HEK293 (cell line): ENCODE data around the gene CTF1.

Experiments
- CTCF ChIA-PET: fragments of 350-600 bp; formaldehyde crosslinking; extraction: SDS; loops from one replicate; lab custom pipeline; 2021; ENCODE audit warnings: antibody characterized with exemption; lab: Yijun Ruan, JAX
- POLR2A ChIA-PET: fragments of 300-600 bp; formaldehyde crosslinking; extraction: SDS; loops from one replicate; lab custom pipeline; 2020; ENCODE audit warnings: antibody characterized with exemption, inconsistent platforms; lab: Yijun Ruan, JAX
- H3K27ac ChIP-seq: fragments of 200-500 bp; sonication (Bioruptor generic); 2 replicates; pipeline ENCODE4 v1.5.1; 2014; ENCODE audit warnings: low read depth, low read length, control low read depth, inconsistent platforms; ENCODE audit errors: extremely low read depth
- H3K36me3 ChIP-seq, 2 experiments: fragments of 200-500 bp in 1 of 2; sonication (Bioruptor generic) in 1 of 2; 1 replicate in 1 of 2; 2 replicates in 1 of 2; pipeline ENCODE4 v1.5.1; 2014 to 2017; ENCODE audit warnings: inconsistent platforms in 2 of 2, low read length in 2 of 2; ENCODE audit not compliant: control insufficient read depth in 2 of 2, insufficient read depth in 1 of 2
- H3K4me1 ChIP-seq: fragments of 200-500 bp; sonication (Bioruptor generic); 2 replicates; pipeline ENCODE4 v1.5.1; 2014; ENCODE audit warnings: mild to moderate bottlenecking, low read length, inconsistent platforms; ENCODE audit not compliant: control insufficient read depth, insufficient read depth
- H3K4me3 ChIP-seq: 2 replicates; pipeline ENCODE4 v1.5.1; 2011; ENCODE audit warnings: low read depth, mild to moderate bottlenecking, control low read depth, low read length, moderate library complexity
- H3K9me3 ChIP-seq: fragments of 200-500 bp; sonication (Bioruptor generic); 2 replicates; pipeline ENCODE4 v1.5.1; 2014; ENCODE audit warnings: low read depth, low read length, inconsistent platforms; ENCODE audit not compliant: control insufficient read depth, insufficient read depth
- GLI2 ChIP-seq: fragments of 450-650 bp; formaldehyde crosslinking; IDR thresholded peaks from 2 replicates; pipeline ENCODE4; 2017; ENCODE audit warnings: missing biosample characterization, missing genetic modification characterization, low read depth, borderline replicate concordance
- IKZF3 ChIP-seq: fragments of 450-650 bp; IDR thresholded peaks from 2 replicates; pipeline ENCODE4 v1.5.0; 2018; ENCODE audit warnings: missing biosample characterization, mild to moderate bottlenecking, missing genetic modification characterization, moderate library complexity
- PRDM10 ChIP-seq: fragments of 450-650 bp; formaldehyde crosslinking; IDR thresholded peaks from 2 replicates; pipeline ENCODE4 v1.5.1; 2016; ENCODE audit warnings: missing biosample characterization, missing genetic modification characterization
- SCRT2 ChIP-seq: fragments of 450-650 bp; formaldehyde crosslinking; IDR thresholded peaks from 2 replicates; pipeline ENCODE4 v1.5.1; 2016; ENCODE audit warnings: missing biosample characterization, missing genetic modification characterization
- TRIM28 ChIP-seq: IDR thresholded peaks from 2 replicates; pipeline ENCODE4 v1.6.1; 2011; ENCODE audit warnings: low read length, control low read depth, borderline replicate concordance
- ZBTB20 ChIP-seq: fragments of 450-650 bp; formaldehyde crosslinking; IDR thresholded peaks from 2 replicates; pipeline ENCODE4 v1.5.1; 2016; ENCODE audit warnings: missing biosample characterization, missing genetic modification characterization
- ZFP37 ChIP-seq: fragments of 450-650 bp; formaldehyde crosslinking; IDR thresholded peaks from 2 replicates; pipeline ENCODE4 v1.5.1; 2016; ENCODE audit warnings: missing biosample characterization, missing genetic modification characterization
- ZFP69B ChIP-seq: fragments of 450-650 bp; formaldehyde crosslinking; IDR thresholded peaks from 2 replicates; pipeline ENCODE4 v1.5.1; 2016; ENCODE audit warnings: missing biosample characterization, missing genetic modification characterization
- ZNF157 ChIP-seq: fragments of 450-650 bp; formaldehyde crosslinking; IDR thresholded peaks from 2 replicates; pipeline ENCODE4 v1.5.1; 2016; ENCODE audit warnings: missing biosample characterization, missing genetic modification characterization
- ZNF223 ChIP-seq: fragments of 450-650 bp; formaldehyde crosslinking; IDR thresholded peaks from 2 replicates; pipeline ENCODE4 v1.5.1; 2016; ENCODE audit warnings: missing biosample characterization, missing genetic modification characterization
- ZNF335 ChIP-seq: fragments of 450-650 bp; formaldehyde crosslinking; conservative IDR thresholded peaks from 2 replicates; pipeline ENCODE4 v1.5.1; 2016; ENCODE audit warnings: missing biosample characterization, missing genetic modification characterization
- ZNF341 ChIP-seq: fragments of 450-650 bp; formaldehyde crosslinking; IDR thresholded peaks from 2 replicates; pipeline ENCODE4; 2016; ENCODE audit warnings: low read depth, missing biosample characterization, missing genetic modification characterization
- ZNF350 ChIP-seq: fragments of 450-650 bp; formaldehyde crosslinking; IDR thresholded peaks from 2 replicates; pipeline ENCODE4 v1.5.0; 2017; ENCODE audit warnings: missing biosample characterization, mild to moderate bottlenecking, missing genetic modification characterization
- ZNF600 ChIP-seq: fragments of 450-650 bp; formaldehyde crosslinking; IDR thresholded peaks from 2 replicates; pipeline ENCODE4 v1.5.1; 2016; ENCODE audit warnings: missing biosample characterization, missing genetic modification characterization
- ZNF692 ChIP-seq: fragments of 450-650 bp; formaldehyde crosslinking; IDR thresholded peaks from 2 replicates; pipeline ENCODE4 v1.5.1; 2016; ENCODE audit warnings: missing biosample characterization, missing genetic modification characterization
- TF ChIP-seq, protein P1 (sequence below): fragments of 450-650 bp; formaldehyde crosslinking; IDR thresholded peaks from 2 replicates; pipeline ENCODE4 v1.5.1; 2017; ENCODE audit warnings: missing biosample characterization, missing genetic modification characterization
- TF ChIP-seq, protein P2 (sequence below): fragments of 450-650 bp; formaldehyde crosslinking; IDR thresholded peaks from 2 replicates; pipeline ENCODE4 v1.5.1; 2017; ENCODE audit warnings: missing biosample characterization, missing genetic modification characterization

CTF1 gene

DNA sequence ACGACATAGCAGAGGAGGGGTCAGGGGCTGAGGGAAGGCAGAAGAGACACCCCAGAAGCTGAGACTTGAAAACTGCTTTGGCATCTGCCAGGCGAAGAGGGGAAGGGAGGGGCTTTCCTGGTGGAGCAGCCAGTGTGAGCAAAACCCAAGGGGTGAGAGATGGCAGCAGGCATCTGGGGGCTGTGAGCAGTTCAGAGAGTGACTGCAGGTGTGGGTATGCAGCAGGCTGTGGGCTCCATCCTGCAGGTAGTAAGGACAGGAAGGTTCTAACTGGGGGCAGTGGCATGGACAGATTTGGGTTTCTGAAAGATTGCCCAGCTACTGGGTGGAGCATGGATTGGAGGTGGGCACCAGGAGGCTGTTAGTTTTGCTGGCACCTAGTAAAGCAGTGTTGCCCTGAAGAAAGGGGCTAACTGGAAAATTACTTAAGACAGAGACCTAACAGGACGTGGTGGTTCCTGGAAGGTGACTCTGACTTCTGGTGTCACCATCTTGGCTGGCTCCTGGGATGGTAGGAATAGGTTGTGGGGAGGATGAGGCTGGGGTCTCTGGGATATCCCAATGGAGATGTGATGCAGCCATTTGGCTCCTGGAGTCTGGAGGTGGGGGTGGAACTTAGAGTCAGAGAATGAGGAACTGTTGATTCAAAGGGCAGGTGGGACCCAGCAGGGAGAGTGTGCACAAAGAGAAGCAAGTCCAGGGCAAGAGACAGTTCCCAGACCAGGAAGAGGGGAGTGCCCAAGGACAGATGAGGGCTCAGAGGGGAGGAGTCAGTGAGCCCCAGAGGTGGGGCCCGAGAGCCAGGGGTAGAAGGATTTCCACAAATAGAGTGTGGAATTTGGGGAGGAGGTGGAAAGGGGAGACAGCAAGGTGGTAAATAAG lies 13.7 kb upstream of the CTF1 start:
- Histone ChIP-seq H3K36me3 (peaks cover 0 to 49% of the 10 kb centered on the region in 2 experiments; a peak in 2 of 3 replicates), H3K4me1 (no peaks in the 10 kb centered on the region), H3K9me3 (no peaks in the 10 kb centered on the region), H3K27ac (no peak overlapping the region), H3K4me3 (no peak overlapping the region)
- ChIA-PET CTCF (no interaction called here), POLR2A (interaction anchor here (1.6 kb wide), 1 partner anchor 11 kb away, joined by 4 read pairs; no protein-coding TSS in a partner anchor)
- TF ChIP-seq ZNF341 (tag by site-specific recombination), result 0 out of 2 replicates have a peak, but pooled peaks have one; percentile 22
- no peak for TF ChIP-seq ZNF157 (tag by site-specific recombination)
- TF ChIP-seq ZNF335 (tag by site-specific recombination), result no peak
- peak; percentile 90 for TF ChIP-seq ZNF692 (tag by site-specific recombination)
- TF ChIP-seq TRIM28, result no peak
- TF ChIP-seq ZNF350 (tag by site-specific recombination), result no peak
- no peak for TF ChIP-seq ZNF223 (tag by site-specific recombination)
- TF ChIP-seq SCRT2 (tag by site-specific recombination), result peak; percentile 74
- peak; percentile 91; the same call in 1 of the 2 replicates for TF ChIP-seq ZFP69B (tag by site-specific recombination)

DNA sequence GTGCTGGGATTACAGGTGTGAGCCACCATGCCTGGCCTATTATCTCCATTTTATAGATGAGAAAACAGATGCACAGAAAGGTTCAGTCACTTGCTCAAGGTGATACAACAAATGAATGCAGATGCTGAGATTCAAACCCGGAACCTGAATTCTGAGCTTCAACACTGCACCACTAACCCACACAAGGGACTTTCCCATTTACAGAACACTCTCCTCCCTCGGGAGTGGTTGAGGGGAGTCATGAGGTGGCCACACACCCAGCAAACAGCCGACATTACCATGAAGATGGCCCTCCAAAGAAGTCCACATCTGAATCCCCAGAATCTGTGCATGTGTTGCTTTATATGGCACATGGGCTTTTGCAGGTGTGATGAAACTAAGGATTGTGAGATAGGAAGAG lies 11.7 kb upstream of the CTF1 start:
- Histone ChIP-seq H3K4me1 (no peaks in the 10 kb centered on the region), H3K27ac (no peak overlapping the region), H3K9me3 (no peaks in the 10 kb centered on the region), H3K36me3 (peaks cover 0 to 59% of the 10 kb centered on the region in 2 experiments; a peak in 2 of 3 replicates), H3K4me3 (no peak overlapping the region)
- POLR2A ChIA-PET, result no interaction called here
- CTCF ChIA-PET, result no interaction called here
- TF ChIP-seq ZBTB20 (tag by site-specific recombination), result peak; percentile 28; the same call in 1 of the 2 replicates
- no peak for TF ChIP-seq GLI2 (tag by site-specific recombination)
- TF ChIP-seq ZFP37 (tag by site-specific recombination), result no peak
- TF ChIP-seq, protein P1, sequence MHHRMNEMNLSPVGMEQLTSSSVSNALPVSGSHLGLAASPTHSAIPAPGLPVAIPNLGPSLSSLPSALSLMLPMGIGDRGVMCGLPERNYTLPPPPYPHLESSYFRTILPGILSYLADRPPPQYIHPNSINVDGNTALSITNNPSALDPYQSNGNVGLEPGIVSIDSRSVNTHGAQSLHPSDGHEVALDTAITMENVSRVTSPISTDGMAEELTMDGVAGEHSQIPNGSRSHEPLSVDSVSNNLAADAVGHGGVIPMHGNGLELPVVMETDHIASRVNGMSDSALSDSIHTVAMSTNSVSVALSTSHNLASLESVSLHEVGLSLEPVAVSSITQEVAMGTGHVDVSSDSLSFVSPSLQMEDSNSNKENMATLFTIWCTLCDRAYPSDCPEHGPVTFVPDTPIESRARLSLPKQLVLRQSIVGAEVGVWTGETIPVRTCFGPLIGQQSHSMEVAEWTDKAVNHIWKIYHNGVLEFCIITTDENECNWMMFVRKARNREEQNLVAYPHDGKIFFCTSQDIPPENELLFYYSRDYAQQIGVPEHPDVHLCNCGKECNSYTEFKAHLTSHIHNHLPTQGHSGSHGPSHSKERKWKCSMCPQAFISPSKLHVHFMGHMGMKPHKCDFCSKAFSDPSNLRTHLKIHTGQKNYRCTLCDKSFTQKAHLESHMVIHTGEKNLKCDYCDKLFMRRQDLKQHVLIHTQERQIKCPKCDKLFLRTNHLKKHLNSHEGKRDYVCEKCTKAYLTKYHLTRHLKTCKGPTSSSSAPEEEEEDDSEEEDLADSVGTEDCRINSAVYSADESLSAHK (tag by site-specific recombination), result no peak

- Histone ChIP-seq H3K9me3 (no peaks in the 10 kb centered on the region), H3K4me3 (no peak overlapping the region), H3K27ac (no peak overlapping the region), H3K36me3 (peaks cover 0 to 64% of the 10 kb centered on the region in 2 experiments; a peak in 2 of 3 replicates), H3K4me1 (no peaks in the 10 kb centered on the region)
- ChIA-PET POLR2A (no interaction called here), CTCF (no interaction called here)
- TF ChIP-seq PRDM10 (tag by site-specific recombination) (peak; percentile 72), IKZF3 (tag by site-specific recombination) (no peak), ZNF600 (tag by site-specific recombination) (0 out of 2 replicates have a peak, but pooled peaks have one; percentile 12)
- TF ChIP-seq, protein P2, sequence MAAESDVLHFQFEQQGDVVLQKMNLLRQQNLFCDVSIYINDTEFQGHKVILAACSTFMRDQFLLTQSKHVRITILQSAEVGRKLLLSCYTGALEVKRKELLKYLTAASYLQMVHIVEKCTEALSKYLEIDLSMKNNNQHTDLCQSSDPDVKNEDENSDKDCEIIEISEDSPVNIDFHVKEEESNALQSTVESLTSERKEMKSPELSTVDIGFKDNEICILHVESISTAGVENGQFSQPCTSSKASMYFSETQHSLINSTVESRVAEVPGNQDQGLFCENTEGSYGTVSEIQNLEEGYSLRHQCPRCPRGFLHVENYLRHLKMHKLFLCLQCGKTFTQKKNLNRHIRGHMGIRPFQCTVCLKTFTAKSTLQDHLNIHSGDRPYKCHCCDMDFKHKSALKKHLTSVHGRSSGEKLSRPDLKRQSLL, result peak; percentile 57; the same call in 1 of the 2 replicates
Observed at GRCh38 chr16:30885196-30885595, 11.2 kb upstream of the CTF1 start.
